HCT116 (cell line): ENCODE results near the gene RNF130. TPM values are rescaled to one million over a fixed set of nuclear protein-coding genes. Genes with fewer than 3 reads are reported as not detected.

ENCODE experiments used
- ATAC-seq: fragments of 200-7000 bp; cut with Tn5 transposase; 2 replicates; pipeline ENCODE4 v1.9.1; 2020; ENCODE audit warnings: mild to moderate bottlenecking, moderate library complexity
- BruUV-seq: library from RNA; stranded (reverse); fragments of 400-500 nt; replicated peaks from 2 replicates; lab custom pipeline; 2021; lab: Mats Ljungman, UMichigan
- CTCF ChIA-PET: fragments of 300-600 bp; sonication (Branson Sonifier 250); formaldehyde crosslinking; loops from one replicate; lab custom pipeline; 2021; ENCODE audit warnings: antibody characterized with exemption; lab: Charles Lee
- POLR2A ChIA-PET: fragments of 300-600, 350-600 bp; sonication (Branson Sonifier 250); formaldehyde crosslinking; loops from one replicate; lab custom pipeline; 2021; ENCODE audit warnings: antibody characterized with exemption; lab: Charles Lee
- RAD21 ChIA-PET, 2 experiments: fragments of 300-600 bp; sonication (Branson Sonifier 250); formaldehyde crosslinking; loops; one replicate each; lab custom pipeline; 2023; ENCODE audit warnings: low total read pairs in 2 of 2; ENCODE audit not compliant: uncharacterized antibody in 2 of 2, unreplicated experiment in 2 of 2, low non-redundant PET in 1 of 2; lab: Charles Lee
- DNase-seq: peaks from one replicate; pipeline ENCODE4 v3.0.0-alpha.2; 2010; ENCODE audit warnings: low read depth, low spot score
- H2AFZ ChIP-seq: fragments of 200-600 bp; shearing (Covaris generic), sonication (generic); 2 replicates; pipeline ENCODE4 v1.6.1; 2017; ENCODE audit warnings: low read depth, mixed run types, mixed read lengths, antibody characterized with exemption, low read length; ENCODE audit not compliant: poor library complexity, severe bottlenecking
- H3K27ac ChIP-seq: 2 replicates; pipeline ENCODE4 v1.5.1; 2012; ENCODE audit warnings: low read depth, low read length
- H3K27me3 ChIP-seq: fragments of 200-600 bp; sonication (generic); 2 replicates; pipeline ENCODE4 v1.6.1; 2016; ENCODE audit warnings: mixed run types, low read length, mixed read lengths; ENCODE audit not compliant: insufficient read depth
- H3K36me3 ChIP-seq, 2 experiments: fragments of 200-500 bp in 1 of 2; fragments of 200-600 bp in 1 of 2; sonication (Bioruptor generic) in 1 of 2; sonication (generic) in 1 of 2; 2 replicates each; pipeline versions ENCODE4 v1.5.1 to v1.6.1; 2014 to 2016; ENCODE audit warnings: low read length in 2 of 2, inconsistent platforms in 1 of 2, mixed read lengths in 1 of 2, mixed run types in 1 of 2; ENCODE audit not compliant: insufficient read depth in 2 of 2, control insufficient read depth in 1 of 2
- H3K4me1 ChIP-seq, 2 experiments: fragments of 200-600 bp in 1 of 2; sonication (generic) in 1 of 2; 2 replicates each; pipeline versions ENCODE4 v1.5.1 to v1.6.1; 2012 to 2017; ENCODE audit warnings: low read length in 2 of 2, inconsistent platforms in 1 of 2, mild to moderate bottlenecking in 1 of 2, mixed read lengths in 1 of 2, mixed run types in 1 of 2, moderate library complexity in 1 of 2; ENCODE audit not compliant: insufficient read depth in 2 of 2, control insufficient read depth in 1 of 2
- H3K4me2 ChIP-seq: fragments of 200-600 bp; sonication (generic); 2 replicates; pipeline ENCODE4 v1.6.1; 2017; ENCODE audit warnings: mixed run types, low read length, mixed read lengths
- H3K4me3 ChIP-seq, 2 experiments: fragments of 200-600 bp in 1 of 2; sonication (generic) in 1 of 2; replicated peaks in 1 of 2; 2 replicates each; pipeline ENCODE4 v1.5.1; 2011 to 2016; ENCODE audit warnings: low read length in 2 of 2, control low read depth in 1 of 2, low read depth in 1 of 2, mild to moderate bottlenecking in 1 of 2, mixed read lengths in 1 of 2, mixed run types in 1 of 2
- H3K79me2 ChIP-seq: fragments of 200-600 bp; sonication (generic); 2 replicates; pipeline ENCODE4 v1.6.1; 2017; ENCODE audit warnings: mild to moderate bottlenecking, mixed run types, low read length, moderate library complexity, mixed read lengths; ENCODE audit not compliant: insufficient read depth
- H3K9ac ChIP-seq: fragments of 200-600 bp; sonication (generic); 2 replicates; pipeline ENCODE4 v1.6.1; 2016; ENCODE audit warnings: low read length, mixed read lengths
- H3K9me2 ChIP-seq: fragments of 200-600 bp; sonication (generic), shearing (Covaris generic); 2 replicates; pipeline ENCODE4 v1.6.1; 2017; ENCODE audit warnings: mixed run types, mild to moderate bottlenecking, moderate library complexity; ENCODE audit not compliant: insufficient read depth
- H3K9me3 ChIP-seq, 2 experiments: fragments of 200-500 bp in 1 of 2; fragments of 200-600 bp in 1 of 2; sonication (Bioruptor generic) in 1 of 2; sonication (generic) in 1 of 2; 2 replicates each; pipeline ENCODE4 v1.6.1; 2014 to 2017; ENCODE audit warnings: low read length in 2 of 2, mixed read lengths in 2 of 2, inconsistent platforms in 1 of 2, low read depth in 1 of 2, mild to moderate bottlenecking in 1 of 2, mixed run types in 1 of 2, moderate library complexity in 1 of 2; ENCODE audit not compliant: control insufficient read depth in 1 of 2, insufficient read depth in 1 of 2
- H4K20me1 ChIP-seq: fragments of 200-600 bp; sonication (generic), shearing (Covaris generic); 2 replicates; pipeline ENCODE4 v1.6.1; 2017; ENCODE audit warnings: mixed run types, mild to moderate bottlenecking, moderate library complexity; ENCODE audit not compliant: insufficient read depth
- FOSL1 ChIP-seq: IDR thresholded peaks from 2 replicates; pipeline ENCODE4 v1.6.1; 2012; ENCODE audit warnings: low read depth
- JUND ChIP-seq: IDR thresholded peaks from 2 replicates; pipeline ENCODE4 v1.6.1; 2012
- MAX ChIP-seq: IDR thresholded peaks from 2 replicates; pipeline ENCODE4 v1.6.1; 2012
- REST ChIP-seq: IDR thresholded peaks from 2 replicates; pipeline ENCODE4 v1.6.1; 2012; ENCODE audit warnings: low read depth
- ZNF274 ChIP-seq: fragments of 200-500 bp; sonication (Bioruptor generic); IDR thresholded peaks from 2 replicates; pipeline ENCODE4 v1.6.1; 2014; ENCODE audit warnings: mild to moderate bottlenecking, low read depth, low read length, inconsistent platforms
- intact Hi-C: fragments of 100-400 bp; cut with micrococcal nuclease; formaldehyde crosslinking; loops from 2 replicates; pipeline ENCODE4 v1.10.0; 2022
- total RNA-seq: library from RNA; stranded (reverse); gene quantifications from one replicate; pipeline ENCODE4 v1.2.1, GENCODE V29; 2021; ENCODE audit not compliant: unreplicated experiment

The RNF130 gene
- total RNA-seq, 1 experiment from 2014 or later = 34.9 TPM

- H3K36me3 ChIP-seq = no peaks in the 10 kb centered on the region
- no peaks in the 10 kb centered on the region for H4K20me1 ChIP-seq
- no peak overlapping the region for H3K27ac ChIP-seq
- peaks cover 0 to 1% of the 10 kb centered on the region in 2 experiments; a peak in 2 of 4 replicates for H3K4me1 ChIP-seq
- H3K4me2 ChIP-seq = no peak overlapping the region
- no peaks in the 10 kb centered on the region for H3K9me2 ChIP-seq
- intact Hi-C loops = no loop called here
- RAD21 ChIA-PET = no interaction called here
- CTCF ChIA-PET = no interaction called here
- no peak overlapping the region for H2AFZ ChIP-seq
- no peak for TF ChIP-seq REST
- no peak for TF ChIP-seq JUND
- no peak for TF ChIP-seq FOSL1
- no peak overlapping the region for H3K4me3 ChIP-seq
- DNase-seq (no peak), ATAC-seq (no peak)
- H3K27me3 ChIP-seq = no peaks in the 10 kb centered on the region
- H3K9me3 ChIP-seq = no peaks in the 10 kb centered on the region
- no peaks in the 10 kb centered on the region for H3K79me2 ChIP-seq
- H3K9ac ChIP-seq = no peak overlapping the region
- POLR2A ChIA-PET = no interaction called here
- no TSS peak for BruUV-seq
Observed at GRCh38 chr5:179919487-179920060, 152.0 kb downstream of the RNF130 start.

- intact Hi-C loops = no loop called here
- no peaks in the 10 kb centered on the region for H4K20me1 ChIP-seq
- H3K36me3 ChIP-seq = no peaks in the 10 kb centered on the region
- peaks cover 2 to 8% of the 10 kb centered on the region in 2 experiments; a peak in 3 of 4 replicates for H3K4me1 ChIP-seq
- no peaks in the 10 kb centered on the region for H3K79me2 ChIP-seq
- no TSS peak for BruUV-seq
- CTCF ChIA-PET = no interaction called here
- no peaks in the 10 kb centered on the region for H3K9me3 ChIP-seq
- H2AFZ ChIP-seq = no peak overlapping the region
- H3K27me3 ChIP-seq = no peaks in the 10 kb centered on the region
- no peak for ATAC-seq
- no peak for DNase-seq
- H3K9me2 ChIP-seq = no peaks in the 10 kb centered on the region
- TF ChIP-seq REST (no peak), ZNF274 (no peak), MAX (no peak)
- no peak overlapping the region for H3K27ac ChIP-seq
- no peak overlapping the region for H3K4me2 ChIP-seq
- no peak overlapping the region for H3K9ac ChIP-seq
- H3K4me3 ChIP-seq = no peak overlapping the region
- POLR2A ChIA-PET = no interaction called here
- RAD21 ChIA-PET = no interaction called here
Observed at GRCh38 chr5:179918742-179919486, 152.6 kb downstream of the RNF130 start.
